K562 (cell line): ENCODE data around the gene KAT6B. TPM values are rescaled to one million over a fixed set of nuclear protein-coding genes. Genes with fewer than 3 reads are reported as not detected.

Experiments
- ATAC-seq: fragments of 200-7000 bp; cut with Tn5 transposase; 3 replicates; pipeline ENCODE4 v1.9.1; 2020; ENCODE audit warnings: moderate library complexity
- BruUV-seq: library from RNA; stranded (reverse); fragments of 400-500 nt; replicated peaks from 2 replicates; lab custom pipeline; 2021; lab: Mats Ljungman, UMichigan
- CTCF ChIA-PET: fragments of 300-600 bp; formaldehyde crosslinking; extraction: SDS; loops from one replicate; lab custom pipeline; 2021; ENCODE audit warnings: low intra/inter-chr PET ratio; lab: Yijun Ruan, JAX
- POLR2A ChIA-PET: fragments of 300-600, 350-650 bp; sonication (Branson Sonifier 250); formaldehyde crosslinking; extraction: SDS; loops from one replicate; lab custom pipeline; 2021; ENCODE audit warnings: antibody characterized with exemption, inconsistent platforms; lab: Yijun Ruan, JAX
- DNase-seq, 4 experiments: peaks; one replicate each; pipeline versions ENCODE4 v3.0.0 to v3.0.0-alpha.2; 2011 to 2018; ENCODE audit warnings: low spot score in 3 of 4, mixed read lengths in 3 of 4; ENCODE audit errors: extremely low read depth in 1 of 4
- FAIRE-seq: peaks from 2 replicates; lab custom pipeline; 2011; peaks lifted over from hg19 to GRCh38; lab: Jason Lieb, UNC
- H2AFZ ChIP-seq: 2 replicates; pipeline ENCODE4 v1.6.0; 2011; ENCODE audit warnings: low read depth, low read length, control low read depth, inconsistent platforms
- H3K27ac ChIP-seq: fragments of 200-600 bp; 3 replicates; pipeline ENCODE4 v1.8.0; 2011; ENCODE audit warnings: low read depth, mild to moderate bottlenecking, control low read depth, inconsistent platforms, low read length, moderate library complexity, mixed read lengths; ENCODE audit errors: extremely low read depth
- H3K27me3 ChIP-seq, 2 experiments: fragments of 300-600 bp in 1 of 2; 2 replicates in 1 of 2; 3 replicates in 1 of 2; pipeline versions ENCODE4 v1.6.0 to v1.8.0; 2011; ENCODE audit warnings: inconsistent platforms in 2 of 2, low read length in 2 of 2, mild to moderate bottlenecking in 1 of 2, mixed read lengths in 1 of 2, moderate library complexity in 1 of 2; ENCODE audit not compliant: control insufficient read depth in 2 of 2, insufficient read depth in 2 of 2
- H3K36me3 ChIP-seq: fragments of 300-600 bp; 3 replicates; pipeline ENCODE4 v1.8.0; 2011; ENCODE audit warnings: mild to moderate bottlenecking, low read length, inconsistent platforms; ENCODE audit not compliant: control insufficient read depth, insufficient read depth
- H3K4me1 ChIP-seq, 2 experiments: fragments of 200-600 bp in 1 of 2; replicated peaks in 1 of 2; 2 replicates in 1 of 2; 3 replicates in 1 of 2; pipeline versions ENCODE4 v1.5.1 to v1.8.0; 2011; ENCODE audit warnings: inconsistent platforms in 2 of 2, low read length in 2 of 2, mild to moderate bottlenecking in 1 of 2, mixed read lengths in 1 of 2, moderate library complexity in 1 of 2; ENCODE audit not compliant: control insufficient read depth in 2 of 2, insufficient read depth in 2 of 2
- H3K4me2 ChIP-seq: 2 replicates; pipeline ENCODE4 v1.6.1; 2011; ENCODE audit warnings: low read length, control low read depth, inconsistent platforms, mixed read lengths; ENCODE audit not compliant: insufficient read depth
- H3K4me3 ChIP-seq: fragments of 200-600 bp; sonication (generic), shearing (Covaris generic); 2 replicates; pipeline ENCODE4 v1.5.1; 2016; ENCODE audit warnings: control low read depth, inconsistent platforms
- H3K79me2 ChIP-seq: fragments of 200-600 bp; 3 replicates; pipeline ENCODE4 v1.8.0; 2011; ENCODE audit warnings: low read length, inconsistent platforms; ENCODE audit not compliant: control insufficient read depth, insufficient read depth
- H3K9ac ChIP-seq, 2 experiments: 2 replicates each; pipeline versions ENCODE4 v1.6.0 to v1.6.1; 2011; ENCODE audit warnings: low read depth in 2 of 2, low read length in 2 of 2, control low read depth in 1 of 2, inconsistent platforms in 1 of 2, mild to moderate bottlenecking in 1 of 2, mixed read lengths in 1 of 2; ENCODE audit not compliant: insufficient read depth in 1 of 2
- H3K9me1 ChIP-seq: one replicate; pipeline ENCODE4 v1.6.0; 2011; ENCODE audit warnings: inconsistent platforms, mild to moderate bottlenecking, low read length, moderate library complexity; ENCODE audit not compliant: control insufficient read depth, insufficient read depth
- H3K9me3 ChIP-seq: replicated peaks from 2 replicates; pipeline ENCODE4 v1.5.1; 2011; ENCODE audit warnings: low read depth, low read length, inconsistent platforms; ENCODE audit not compliant: control insufficient read depth, insufficient read depth
- H4K20me1 ChIP-seq: replicated peaks from 2 replicates; pipeline ENCODE4 v1.6.1; 2011; ENCODE audit warnings: low read length, inconsistent platforms, mixed read lengths; ENCODE audit not compliant: control insufficient read depth, insufficient read depth
- BMI1 ChIP-seq: fragments of 150-350 bp; IDR thresholded peaks from 2 replicates; pipeline ENCODE4 v1.6.1; 2014; ENCODE audit warnings: low read length
- BRF1 ChIP-seq: IDR thresholded peaks from 3 replicates; pipeline ENCODE4 v1.6.1; 2011; ENCODE audit warnings: borderline replicate concordance, mild to moderate bottlenecking; ENCODE audit not compliant: insufficient read length; ENCODE audit errors: extremely low read depth
- FOS ChIP-seq: IDR thresholded peaks from 3 replicates; pipeline ENCODE4 v1.6.1; 2011; ENCODE audit not compliant: insufficient read length; ENCODE audit errors: extremely low read depth
- HNRNPUL1 ChIP-seq: fragments of 200-400 bp; formaldehyde crosslinking; IDR thresholded peaks from 2 replicates; pipeline ENCODE4 v1.6.1; 2017; ENCODE audit warnings: low read length
- MAFK ChIP-seq: IDR thresholded peaks from 2 replicates; pipeline ENCODE4 v1.6.1; 2011; ENCODE audit warnings: low read length, improper control_type of control experiment
- NFRKB ChIP-seq: fragments of 450-650 bp; IDR thresholded peaks from 2 replicates; pipeline ENCODE4 v1.6.1; 2016; ENCODE audit warnings: low read depth
- NR3C1 ChIP-seq: sonication (generic); formaldehyde crosslinking; IDR thresholded peaks from 2 replicates; pipeline ENCODE4 v1.8.1; 2022; ENCODE audit warnings: missing genetic modification reagents
- PHB2 ChIP-seq: fragments of 450-650 bp; IDR thresholded peaks from 2 replicates; pipeline ENCODE4 v1.6.1; 2017; ENCODE audit warnings: low read depth
- POLR3A ChIP-seq: IDR thresholded peaks from 2 replicates; pipeline ENCODE4 v1.6.1; 2011; ENCODE audit warnings: borderline replicate concordance, mild to moderate bottlenecking, moderate library complexity; ENCODE audit not compliant: insufficient read length, insufficient read depth; ENCODE audit errors: extremely low read depth
- PTRF ChIP-seq: fragments of 450-650 bp; IDR thresholded peaks from 2 replicates; pipeline ENCODE4 v1.6.1; 2016; ENCODE audit warnings: mild to moderate bottlenecking, missing genetic modification characterization, missing compliant biosample characterization
- RBM22 ChIP-seq: fragments of 200-400 bp; formaldehyde crosslinking; IDR thresholded peaks from 2 replicates; pipeline ENCODE4 v1.6.1; 2018; ENCODE audit warnings: low read length, low read depth; ENCODE audit not compliant: poor library complexity, severe bottlenecking
- SRSF7 ChIP-seq: fragments of 200-400 bp; formaldehyde crosslinking; optimal IDR thresholded peaks from 2 replicates; pipeline ENCODE3; 2017; ENCODE audit warnings: mild to moderate bottlenecking, low read depth, low read length
- WGBS: fragments of 100-300 bp; shearing (Covaris generic); methylation state at CpG from one replicate; pipeline ENCODE4 v1.1.6; 2016; ENCODE audit warnings: low coverage, mixed read lengths; ENCODE audit not compliant: insufficient coverage; ENCODE audit errors: missing lambda C conversion rate; 5-methylcytosine and 5-hydroxymethylcytosine counted together
- in situ Hi-C: fragments of 300-500 bp; cut with MboI; formaldehyde crosslinking; loops from 4 replicates; pipeline ENCODE4 v1.15.0; 2018; ENCODE audit warnings: inconsistent platforms, mixed read lengths
- intact Hi-C: fragments of 100-400 bp; cut with micrococcal nuclease; formaldehyde crosslinking; loops from 2 replicates; pipeline ENCODE4 v1.14.2; 2022
- polyA plus RNA-seq, 8 experiments: library from polyadenylated mRNA; depleted of rRNA in 4 of 8; stranded (reverse) in 5 of 8; unstranded in 3 of 8; fragments of >200 nt; fragmentation: Nextera tagmentation in 2 of 8; fragmentation: Illumina TruSeq in 1 of 8; extraction: Ambion mirVana in 2 of 8; extraction: Trizol in 1 of 8; gene quantifications; 2 replicates each; pipeline versions ENCODE4 v1.2.1 to v1.2.3, GENCODE V29; 2011 to 2014; ENCODE audit warnings: inconsistent platforms in 1 of 8, missing spikeins in 1 of 8
- total RNA-seq, 7 experiments: library from RNA; depleted of rRNA in 6 of 7; stranded (reverse); fragments of >200 nt in 6 of 7; fragmentation: Illumina TruSeq in 2 of 7; extraction: Trizol in 2 of 7; gene quantifications; 2 replicates each; pipeline versions ENCODE4 v1.2.1 to v1.2.3, GENCODE V29; 2011 to 2021; ENCODE audit warnings: low replicate concordance in 1 of 7
- TF ChIP-seq, protein P1 (sequence below), 2 experiments: fragments of 150-350 bp in 1 of 2; IDR thresholded peaks; 2 replicates each; pipeline ENCODE4 v1.6.1; 2012 to 2016; ENCODE audit warnings: low read depth in 2 of 2, low read length in 2 of 2, mild to moderate bottlenecking in 1 of 2, moderate library complexity in 1 of 2
- TF ChIP-seq, protein P2 (sequence below): sonication (generic); formaldehyde crosslinking; IDR thresholded peaks from 2 replicates; pipeline ENCODE4 v1.8.0; 2022; ENCODE audit warnings: missing genetic modification reagents, mild to moderate bottlenecking, moderate library complexity, borderline replicate concordance
- TF ChIP-seq, protein P3 (sequence below): IDR thresholded peaks from 2 replicates; pipeline ENCODE4 v1.6.1; 2014; ENCODE audit warnings: antibody characterized with exemption

KAT6B gene
- total and polyA plus RNA-seq, 9 of the 15 experiments (the other 6 are each of a cell fraction or from before 2014, with no cell fraction given), result 1.4 to 9.2 (median 6.8) TPM

DNA sequence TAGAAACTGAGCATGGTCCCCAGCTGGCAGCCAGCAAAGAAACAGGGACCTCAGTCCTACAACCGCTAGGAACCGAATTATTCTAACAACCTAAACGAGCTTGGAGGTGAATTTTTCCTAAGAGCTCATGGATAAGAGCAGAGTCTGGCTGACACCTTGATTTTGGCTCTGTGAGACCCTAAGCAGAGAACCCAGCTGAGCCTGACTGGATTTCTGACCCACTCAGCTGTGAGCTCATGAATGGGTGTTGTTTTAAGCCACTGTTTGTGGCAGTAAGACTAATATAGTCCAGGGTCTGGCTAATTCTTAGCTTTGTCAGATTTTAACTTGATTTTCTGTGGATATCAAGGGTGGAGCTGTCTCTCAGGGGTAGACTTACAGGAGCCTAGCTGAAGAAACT lies 77.1 kb downstream of the KAT6B start:
- Histone ChIP-seq H3K27ac (no peak overlapping the region), H3K4me2 (no peak overlapping the region), H3K9me3 (no peaks in the 10 kb centered on the region), H3K27me3 (peaks cover 2 to 5% of the 10 kb centered on the region in 2 experiments; a peak in 4 of 5 replicates), H3K9me1 (no peaks in the 10 kb centered on the region), H3K9ac (no peak overlapping the region), H4K20me1 (no peaks in the 10 kb centered on the region), H2AFZ (no peak overlapping the region), H3K36me3 (no peaks in the 10 kb centered on the region), H3K4me3 (no peak overlapping the region), H3K4me1 (no peaks in the 10 kb centered on the region), H3K79me2 (no peaks in the 10 kb centered on the region)
- intact Hi-C loops, result no loop called here
- no TSS peak for BruUV-seq
- in situ Hi-C loops, result no loop called here
- ATAC-seq, result no peak
- no peak for DNase-seq
- TF ChIP-seq MAFK (no peak), FOS (no peak), PHB2 (no peak), BMI1 (no peak), NR3C1 (CRISPR knock-in tag) (no peak), HNRNPUL1 (no peak), NFRKB (no peak), BRF1 (no peak), SRSF7 (no peak), RBM22 (no peak), POLR3A (no peak), PTRF (tag) (no peak)
- TF ChIP-seq, protein P1, sequence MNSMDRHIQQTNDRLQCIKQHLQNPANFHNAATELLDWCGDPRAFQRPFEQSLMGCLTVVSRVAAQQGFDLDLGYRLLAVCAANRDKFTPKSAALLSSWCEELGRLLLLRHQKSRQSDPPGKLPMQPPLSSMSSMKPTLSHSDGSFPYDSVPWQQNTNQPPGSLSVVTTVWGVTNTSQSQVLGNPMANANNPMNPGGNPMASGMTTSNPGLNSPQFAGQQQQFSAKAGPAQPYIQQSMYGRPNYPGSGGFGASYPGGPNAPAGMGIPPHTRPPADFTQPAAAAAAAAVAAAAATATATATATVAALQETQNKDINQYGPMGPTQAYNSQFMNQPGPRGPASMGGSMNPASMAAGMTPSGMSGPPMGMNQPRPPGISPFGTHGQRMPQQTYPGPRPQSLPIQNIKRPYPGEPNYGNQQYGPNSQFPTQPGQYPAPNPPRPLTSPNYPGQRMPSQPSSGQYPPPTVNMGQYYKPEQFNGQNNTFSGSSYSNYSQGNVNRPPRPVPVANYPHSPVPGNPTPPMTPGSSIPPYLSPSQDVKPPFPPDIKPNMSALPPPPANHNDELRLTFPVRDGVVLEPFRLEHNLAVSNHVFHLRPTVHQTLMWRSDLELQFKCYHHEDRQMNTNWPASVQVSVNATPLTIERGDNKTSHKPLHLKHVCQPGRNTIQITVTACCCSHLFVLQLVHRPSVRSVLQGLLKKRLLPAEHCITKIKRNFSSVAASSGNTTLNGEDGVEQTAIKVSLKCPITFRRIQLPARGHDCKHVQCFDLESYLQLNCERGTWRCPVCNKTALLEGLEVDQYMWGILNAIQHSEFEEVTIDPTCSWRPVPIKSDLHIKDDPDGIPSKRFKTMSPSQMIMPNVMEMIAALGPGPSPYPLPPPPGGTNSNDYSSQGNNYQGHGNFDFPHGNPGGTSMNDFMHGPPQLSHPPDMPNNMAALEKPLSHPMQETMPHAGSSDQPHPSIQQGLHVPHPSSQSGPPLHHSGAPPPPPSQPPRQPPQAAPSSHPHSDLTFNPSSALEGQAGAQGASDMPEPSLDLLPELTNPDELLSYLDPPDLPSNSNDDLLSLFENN (IDR thresholded peaks at IDR 0.05; ENCODE audit: low read depth in 2 of 2, low read length in 2 of 2), result no peak
- TF ChIP-seq, protein P2, sequence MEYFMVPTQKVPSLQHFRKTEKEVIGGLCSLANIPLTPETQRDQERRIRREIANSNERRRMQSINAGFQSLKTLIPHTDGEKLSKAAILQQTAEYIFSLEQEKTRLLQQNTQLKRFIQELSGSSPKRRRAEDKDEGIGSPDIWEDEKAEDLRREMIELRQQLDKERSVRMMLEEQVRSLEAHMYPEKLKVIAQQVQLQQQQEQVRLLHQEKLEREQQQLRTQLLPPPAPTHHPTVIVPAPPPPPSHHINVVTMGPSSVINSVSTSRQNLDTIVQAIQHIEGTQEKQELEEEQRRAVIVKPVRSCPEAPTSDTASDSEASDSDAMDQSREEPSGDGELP (CRISPR knock-in tag), result no peak
- TF ChIP-seq, protein P3, sequence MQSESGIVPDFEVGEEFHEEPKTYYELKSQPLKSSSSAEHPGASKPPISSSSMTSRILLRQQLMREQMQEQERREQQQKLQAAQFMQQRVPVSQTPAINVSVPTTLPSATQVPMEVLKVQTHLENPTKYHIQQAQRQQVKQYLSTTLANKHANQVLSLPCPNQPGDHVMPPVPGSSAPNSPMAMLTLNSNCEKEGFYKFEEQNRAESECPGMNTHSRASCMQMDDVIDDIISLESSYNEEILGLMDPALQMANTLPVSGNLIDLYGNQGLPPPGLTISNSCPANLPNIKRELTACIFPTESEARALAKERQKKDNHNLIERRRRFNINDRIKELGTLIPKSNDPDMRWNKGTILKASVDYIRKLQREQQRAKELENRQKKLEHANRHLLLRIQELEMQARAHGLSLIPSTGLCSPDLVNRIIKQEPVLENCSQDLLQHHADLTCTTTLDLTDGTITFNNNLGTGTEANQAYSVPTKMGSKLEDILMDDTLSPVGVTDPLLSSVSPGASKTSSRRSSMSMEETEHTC, result no peak
- FAIRE-seq, result no peak
- 3% methylated on average over 3 of the region's 3 CpGs for WGBS
- ChIA-PET POLR2A (interaction anchor here (0.6 to 1.5 kb wide), 5 partner anchors 10 to 77 kb away, joined by 3 to 11 read pairs (median 4); partner anchors contain the start of gene KAT6B), CTCF (no interaction called here)
